Measurements from ENCODE around the gene CTNND2.

Gene CTNND2

DNA sequence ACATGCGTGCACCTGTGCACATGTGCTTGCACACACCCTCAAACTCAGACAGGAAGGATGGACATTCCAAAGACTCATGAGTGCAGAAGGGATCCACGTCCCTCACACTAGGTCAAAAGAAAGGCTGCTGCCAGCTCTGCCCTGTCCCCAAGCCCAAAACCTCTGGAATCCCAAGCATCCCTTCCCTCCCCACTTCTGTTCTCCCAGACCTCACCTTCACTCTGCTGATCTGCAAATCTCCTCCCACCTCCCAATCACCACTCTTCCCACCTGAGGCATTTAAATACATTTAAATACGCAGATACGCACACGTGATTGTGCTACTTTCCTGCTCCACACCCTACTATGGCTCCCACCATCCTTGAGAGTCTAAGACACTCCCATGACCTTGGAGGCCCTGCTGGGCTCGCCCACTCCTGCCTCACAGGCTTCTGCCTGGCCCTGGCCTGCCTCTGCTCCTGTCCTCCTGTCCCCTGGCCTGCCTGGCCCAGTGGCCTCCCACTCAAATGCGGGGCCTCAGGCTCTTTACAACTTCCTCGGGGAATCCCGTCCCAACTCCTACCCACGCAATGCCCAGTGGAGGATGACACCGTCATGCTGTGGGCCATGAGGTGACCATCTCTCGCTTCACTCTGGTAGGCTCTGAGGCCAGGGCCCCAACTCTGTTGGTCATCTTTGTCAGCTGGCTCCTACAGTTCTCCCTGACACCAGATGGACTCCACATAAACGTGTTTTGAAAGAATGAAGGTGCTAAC is 664.8 kb downstream of the CTNND2 start:
- FAIRE-seq, result no peak

DNA sequence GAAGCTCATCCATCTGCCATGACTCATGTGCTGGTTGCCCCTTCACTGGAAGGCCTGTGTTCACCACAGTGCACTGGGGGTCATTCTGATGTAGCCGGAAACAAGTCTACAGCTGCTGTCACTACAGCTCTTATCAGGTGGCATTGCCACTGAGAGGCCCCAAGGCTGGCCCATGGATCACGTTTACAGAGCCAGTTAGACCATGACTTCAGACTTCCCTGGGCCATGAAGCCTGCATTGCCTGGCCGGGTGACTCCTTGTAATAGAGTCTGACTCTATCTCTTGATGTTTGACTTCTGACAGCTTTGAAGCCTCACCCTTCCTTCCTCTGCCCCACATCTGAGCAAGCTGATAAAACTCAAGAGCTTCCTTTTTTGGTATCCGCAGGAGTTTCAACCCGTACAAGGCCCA is 669.7 kb downstream of the CTNND2 start:
- FAIRE-seq, result no peak

DNA sequence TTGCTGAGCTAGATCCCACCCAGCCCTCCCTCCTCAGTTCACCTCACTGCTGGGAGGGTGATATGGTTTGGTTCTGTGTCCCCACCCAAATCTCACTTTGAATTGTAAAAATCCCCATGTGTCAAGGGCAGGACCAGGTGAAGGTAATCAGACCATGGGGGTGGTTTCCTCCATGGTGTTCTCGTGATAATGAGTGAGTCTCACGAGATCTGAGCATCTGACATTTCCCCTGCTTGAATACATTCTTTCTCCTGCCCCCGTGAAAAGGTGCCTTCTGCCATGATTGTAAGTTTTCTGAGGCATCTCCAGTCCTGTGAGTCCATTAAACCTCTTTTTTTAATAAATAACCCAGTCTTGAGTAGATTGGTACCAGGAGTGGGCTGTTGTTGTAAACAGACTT is 673.4 kb downstream of the CTNND2 start:
- no peak for FAIRE-seq

DNA sequence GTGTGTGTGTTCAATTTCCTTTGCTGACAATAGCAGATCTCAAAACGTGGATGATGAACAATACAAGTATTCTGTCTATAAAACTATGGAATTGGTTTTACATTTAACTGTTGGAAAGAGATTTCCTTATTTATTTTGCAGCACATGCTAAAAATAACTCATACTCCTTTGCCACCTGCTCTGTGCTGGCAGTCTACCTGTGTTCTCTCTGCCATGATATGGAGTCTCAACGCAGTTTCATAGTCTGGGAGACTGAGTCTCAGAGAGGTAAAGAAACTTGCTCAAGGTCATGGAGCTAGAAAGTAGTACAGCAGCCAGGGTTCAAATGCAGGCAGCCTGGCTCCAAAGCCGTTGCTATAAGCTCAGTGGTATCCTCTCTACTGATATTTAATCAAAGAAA is 677.2 kb downstream of the CTNND2 start:
- FAIRE-seq, result no peak

DNA sequence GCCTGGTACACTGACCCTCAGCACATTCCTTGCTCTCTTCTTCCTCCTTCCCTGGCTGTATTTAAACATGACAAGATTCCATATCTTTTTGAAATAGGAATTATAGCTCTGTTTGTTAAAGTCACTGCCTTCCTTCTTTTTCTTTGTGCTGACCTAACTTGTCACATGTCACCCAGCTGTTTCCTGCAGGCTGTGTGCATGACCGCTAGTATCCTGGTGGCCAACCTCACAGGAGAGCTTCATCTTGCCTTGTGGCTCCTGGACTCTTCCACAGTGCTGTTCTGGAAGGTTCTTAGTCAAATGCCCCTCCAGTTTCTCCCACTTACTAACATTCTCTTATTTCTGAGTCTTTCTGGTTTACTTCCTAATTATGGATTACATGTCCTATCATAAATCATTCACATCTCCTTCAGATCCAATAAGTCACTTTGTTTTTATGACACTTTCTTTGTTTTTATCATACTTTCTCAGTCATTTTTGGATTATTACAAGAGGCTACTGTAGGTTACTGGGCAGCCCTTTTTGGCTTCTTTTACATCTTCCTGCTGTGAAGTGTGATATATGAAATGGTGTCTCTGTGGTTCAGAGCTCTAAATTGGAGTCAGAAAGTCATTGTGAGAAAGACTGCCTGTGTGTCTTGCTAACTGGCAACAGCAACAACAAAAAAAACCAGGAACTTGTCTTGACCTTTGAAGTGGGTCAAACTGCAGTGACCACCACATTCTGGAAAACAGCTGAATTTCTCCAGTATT is 679.6 kb downstream of the CTNND2 start:
- no peak for FAIRE-seq

DNA sequence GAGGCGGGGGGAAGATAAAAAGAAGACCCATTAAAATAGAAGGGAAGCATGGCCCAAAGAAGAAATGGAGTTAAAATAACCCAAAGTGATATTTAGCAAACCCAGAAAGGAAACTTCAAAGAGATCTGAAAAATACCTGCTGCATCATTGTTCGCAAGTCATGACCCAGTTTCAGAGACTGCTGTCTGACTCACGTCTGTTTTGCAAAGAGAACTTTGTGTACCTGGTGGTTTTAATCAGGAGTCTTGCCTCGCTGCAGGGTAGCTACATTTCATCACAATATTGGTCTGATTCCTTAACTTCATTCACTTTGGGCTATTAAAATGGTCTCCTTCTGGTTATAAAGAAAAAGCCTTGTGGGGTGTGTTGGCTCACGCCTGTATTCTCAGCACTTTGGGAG is 682.1 kb downstream of the CTNND2 start:
- FAIRE-seq, result no peak

DNA sequence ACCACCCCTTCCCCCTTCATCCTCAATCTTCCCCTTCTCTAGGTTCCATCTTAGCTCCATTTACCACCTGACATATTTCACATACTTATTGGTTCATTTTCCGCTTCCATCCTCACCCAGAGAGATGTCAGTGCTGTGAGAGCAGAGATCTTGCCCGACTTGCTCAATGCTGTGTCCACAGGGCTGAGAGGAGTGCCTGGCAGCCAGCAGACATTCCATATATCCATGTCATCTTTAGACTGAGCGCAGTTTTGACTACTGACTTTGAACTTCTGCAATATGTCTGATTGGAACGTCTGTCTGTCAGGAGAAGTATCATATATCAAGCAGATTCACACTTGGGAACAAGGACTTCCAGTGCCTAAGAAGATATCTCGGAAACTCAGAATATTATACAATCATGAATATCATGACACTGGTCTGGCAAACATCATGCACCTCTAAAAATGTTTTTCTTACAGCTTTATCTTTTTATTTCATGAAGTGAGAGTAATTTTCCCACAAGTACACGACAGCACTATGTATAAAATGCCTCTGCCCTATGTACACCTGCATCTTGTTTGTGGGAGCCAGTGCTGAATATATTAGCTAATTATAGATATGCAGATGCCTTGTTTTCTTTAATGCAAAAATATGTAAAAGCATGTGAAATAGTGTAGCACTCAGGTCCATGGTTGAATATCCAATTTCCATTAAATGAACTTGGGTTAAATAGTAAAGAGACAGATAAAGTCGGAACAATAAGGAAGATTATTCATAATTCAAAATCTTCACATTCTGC is 689.2 kb downstream of the CTNND2 start:
- FAIRE-seq, result no peak

DNA sequence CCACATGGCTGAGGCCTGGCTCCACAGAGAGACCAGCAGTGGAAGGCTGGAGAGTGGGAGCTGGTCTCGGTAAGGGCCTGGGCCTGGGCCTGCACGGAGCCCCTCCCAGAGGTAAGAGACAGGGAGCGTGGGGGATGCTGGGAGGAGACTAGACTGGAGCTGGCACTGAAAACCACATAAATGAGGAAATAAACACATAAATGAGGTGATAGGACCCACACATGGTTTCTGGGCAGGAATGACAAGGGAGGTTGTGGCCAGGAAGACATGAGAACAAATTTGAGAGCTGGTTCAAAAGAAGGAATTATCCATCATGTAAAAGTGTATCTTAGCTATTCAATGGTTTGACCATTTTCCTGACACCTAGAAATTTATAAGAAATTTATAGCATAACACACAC is 691.5 kb downstream of the CTNND2 start:
- no peak for FAIRE-seq

DNA sequence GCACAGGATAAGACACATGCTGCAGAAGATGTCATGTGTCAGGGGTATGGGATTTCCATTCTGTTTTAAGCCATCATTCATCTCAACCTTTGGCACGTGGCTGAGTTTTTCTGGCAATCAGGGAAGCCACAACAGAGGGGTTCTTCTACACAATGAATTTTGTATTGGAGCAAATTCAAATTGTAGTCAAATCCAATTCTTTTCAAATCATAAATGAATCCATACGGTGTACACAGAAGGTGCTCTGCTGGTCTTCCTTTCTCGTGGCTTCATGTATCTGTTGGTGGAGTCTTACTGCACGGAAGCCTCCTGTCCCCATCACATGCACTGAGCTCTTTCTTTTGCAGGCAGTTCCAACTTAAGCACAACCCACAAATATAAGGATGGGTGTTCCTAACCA is 706.5 kb downstream of the CTNND2 start:
- no peak for FAIRE-seq

DNA sequence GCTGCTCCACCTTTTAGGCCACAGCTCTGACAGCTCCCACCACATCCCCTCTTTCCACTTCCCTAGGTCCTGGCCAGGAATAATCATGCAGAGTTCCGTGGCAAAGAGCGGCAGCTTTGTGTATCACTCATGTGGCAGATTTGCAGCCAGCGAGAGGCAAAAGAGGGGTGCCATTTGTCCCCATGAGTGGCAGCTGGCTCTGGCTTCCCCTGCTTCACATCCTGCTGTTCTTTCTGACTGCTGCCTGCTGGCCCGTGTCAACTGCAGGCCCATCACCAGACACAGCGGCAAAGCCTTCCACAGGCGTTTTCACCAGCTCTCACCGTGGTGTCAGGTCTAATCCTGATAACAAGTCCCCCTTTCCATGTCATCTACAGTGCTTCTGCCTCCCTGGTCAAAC is 712.6 kb downstream of the CTNND2 start:
- FAIRE-seq, result no peak

DNA sequence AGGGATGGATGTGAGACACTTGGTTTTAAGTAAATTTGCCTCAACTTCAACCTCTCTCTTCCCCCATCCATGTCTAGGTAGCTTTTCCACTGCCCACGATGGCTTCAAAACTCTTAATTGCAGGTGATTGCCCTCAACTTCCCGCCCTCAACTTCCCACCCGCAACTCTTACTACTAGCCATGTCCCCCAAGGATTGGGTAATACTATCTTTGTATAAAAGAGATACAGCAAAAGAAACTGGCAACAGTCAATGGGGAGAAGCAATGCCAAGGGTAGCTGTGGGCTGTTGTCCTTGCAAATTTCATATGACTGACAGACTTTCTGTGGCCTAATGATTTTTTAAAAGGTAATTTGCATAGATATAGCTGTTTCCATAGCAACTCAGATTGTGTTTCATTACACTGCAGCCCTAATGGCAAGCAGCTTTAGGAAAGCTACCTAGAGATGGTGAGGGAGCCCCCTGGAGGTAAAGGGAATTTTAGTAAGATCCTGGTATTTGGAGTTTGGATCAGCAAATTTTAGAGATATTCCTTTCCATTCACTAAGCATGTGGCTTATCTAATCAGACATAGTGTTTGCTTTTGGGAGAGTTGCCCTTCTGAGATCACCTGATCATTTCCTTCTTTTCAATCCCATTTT is 721.7 kb downstream of the CTNND2 start:
- FAIRE-seq, result no peak

DNA sequence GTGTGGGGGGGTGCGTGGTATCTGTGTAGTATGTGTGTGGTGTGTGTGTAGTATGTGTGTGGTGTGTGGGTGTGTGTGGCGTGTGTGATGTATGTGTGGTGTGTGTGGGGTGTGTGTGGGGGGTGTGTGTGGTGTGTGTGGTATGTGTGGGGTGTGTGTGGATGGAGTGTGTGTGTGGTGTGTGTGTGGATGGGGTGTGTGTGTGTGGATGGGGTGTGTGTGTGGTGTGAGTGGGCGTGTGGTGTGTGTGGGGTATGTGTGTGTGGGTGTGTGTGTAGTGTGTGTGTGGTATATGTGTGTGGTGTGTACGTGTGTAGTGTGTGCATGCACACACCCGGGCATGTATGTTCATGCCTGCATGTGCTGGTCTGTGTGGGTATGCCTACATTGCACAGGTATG is 722.3 kb downstream of the CTNND2 start:
- FAIRE-seq, result no peak

DNA sequence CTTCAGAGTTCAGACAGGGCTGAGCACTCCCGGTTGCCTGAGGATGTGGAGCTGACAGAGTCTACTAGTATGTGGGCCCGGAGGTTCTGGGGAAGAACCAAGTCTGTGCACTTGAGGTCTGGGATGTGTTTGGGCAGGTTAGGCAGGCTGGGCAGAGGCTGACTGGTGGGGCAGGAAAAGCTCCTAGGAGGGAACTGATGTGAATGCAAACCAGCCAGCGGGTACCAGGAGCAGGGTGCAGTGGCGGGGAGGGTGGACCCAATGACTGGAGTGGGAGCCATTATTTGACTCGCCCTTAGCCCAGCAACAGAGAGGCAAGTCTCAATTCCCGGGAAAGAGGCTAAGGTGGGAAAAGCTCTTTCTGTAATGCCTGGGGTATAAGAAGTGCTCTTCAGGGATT is 723.4 kb downstream of the CTNND2 start:
- no peak for FAIRE-seq

DNA sequence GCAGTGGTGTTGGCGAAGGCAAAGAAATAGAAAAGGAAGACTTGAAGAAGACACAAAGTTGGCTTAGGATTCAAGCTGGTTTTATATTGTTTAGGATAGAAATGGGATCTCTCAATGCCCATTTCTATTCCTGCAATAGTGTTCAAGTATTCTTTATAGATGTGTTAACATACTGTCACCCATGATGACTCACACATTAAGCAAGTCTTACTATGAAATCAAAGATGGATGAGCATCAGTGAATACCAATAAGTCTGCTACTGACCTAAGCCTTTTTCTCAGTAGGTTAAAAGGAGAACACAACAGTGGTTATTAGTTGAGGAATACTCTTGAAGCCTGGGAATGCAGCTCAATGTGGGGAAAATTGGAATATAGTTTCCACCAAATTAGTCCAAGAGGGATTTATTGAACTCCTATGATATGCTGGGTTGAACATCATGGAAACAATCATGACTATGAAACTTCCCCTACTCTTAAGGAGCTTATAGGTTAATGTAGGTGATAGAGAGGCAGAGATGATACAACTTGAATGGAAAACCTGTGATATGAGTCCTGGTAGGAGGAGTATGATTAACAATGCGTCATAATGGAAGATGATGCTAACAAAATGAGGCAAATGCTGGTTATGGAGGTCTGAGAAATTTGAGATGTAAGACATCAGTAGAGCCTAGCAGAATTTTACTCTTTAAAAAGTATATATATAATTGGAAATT is 726.1 kb downstream of the CTNND2 start:
- FAIRE-seq, result no peak

DNA sequence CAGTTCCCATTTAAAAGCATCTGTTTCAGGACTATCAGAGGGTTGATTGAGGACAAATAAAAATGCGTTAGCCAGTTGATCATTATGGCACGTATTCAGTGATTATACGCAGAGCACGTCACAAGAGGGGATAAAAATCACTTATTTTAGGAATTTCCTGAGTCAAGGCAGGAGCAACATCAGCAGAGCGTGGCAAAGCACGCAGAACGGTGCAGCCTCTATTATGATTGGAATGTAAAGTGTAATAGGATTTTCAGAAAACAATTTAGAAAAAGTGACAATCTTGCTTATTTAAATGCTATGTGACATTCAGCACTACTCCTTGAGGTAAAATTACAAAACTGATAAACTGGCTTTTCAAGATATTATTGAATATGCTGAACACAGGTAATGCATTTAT is 729.7 kb downstream of the CTNND2 start:
- no peak for FAIRE-seq

DNA sequence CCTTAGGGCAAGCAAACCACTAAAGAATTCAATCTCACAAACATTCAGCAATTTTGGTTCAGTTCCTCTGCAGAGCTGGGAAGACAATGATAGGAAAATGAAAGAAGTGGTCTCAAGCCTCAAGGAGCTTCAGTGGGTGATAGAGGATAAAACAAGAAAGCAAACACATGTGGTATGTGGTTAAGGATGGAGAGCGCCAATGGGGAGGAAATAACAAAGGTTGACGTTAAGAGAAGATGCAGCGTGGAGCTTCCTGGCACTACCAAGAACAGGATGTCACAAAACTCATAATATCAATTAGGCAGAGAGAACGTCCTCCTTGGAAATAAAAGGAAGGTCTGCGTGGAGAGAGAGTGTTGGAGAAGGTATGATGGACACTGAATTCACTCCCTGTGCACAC is 731.8 kb downstream of the CTNND2 start:
- FAIRE-seq, result no peak

DNA sequence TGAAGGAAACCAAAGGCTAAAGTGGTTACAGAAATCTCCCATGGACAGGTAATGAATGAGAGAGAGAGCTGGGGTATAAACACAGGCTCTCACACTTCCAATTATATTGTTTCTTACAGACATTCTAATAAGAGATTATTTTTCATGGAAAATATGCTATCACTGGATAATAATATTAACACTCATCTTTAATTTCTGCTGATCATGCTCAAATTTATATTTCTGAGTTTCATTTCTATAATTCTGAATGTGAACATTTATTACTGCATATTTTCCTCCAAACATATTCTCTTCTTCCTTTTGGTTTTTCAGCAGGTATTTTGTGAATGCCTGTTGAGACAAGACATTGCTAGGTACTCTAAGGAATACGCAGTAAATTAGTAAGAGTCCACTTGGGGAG is 733.0 kb downstream of the CTNND2 start:
- no peak for FAIRE-seq

DNA sequence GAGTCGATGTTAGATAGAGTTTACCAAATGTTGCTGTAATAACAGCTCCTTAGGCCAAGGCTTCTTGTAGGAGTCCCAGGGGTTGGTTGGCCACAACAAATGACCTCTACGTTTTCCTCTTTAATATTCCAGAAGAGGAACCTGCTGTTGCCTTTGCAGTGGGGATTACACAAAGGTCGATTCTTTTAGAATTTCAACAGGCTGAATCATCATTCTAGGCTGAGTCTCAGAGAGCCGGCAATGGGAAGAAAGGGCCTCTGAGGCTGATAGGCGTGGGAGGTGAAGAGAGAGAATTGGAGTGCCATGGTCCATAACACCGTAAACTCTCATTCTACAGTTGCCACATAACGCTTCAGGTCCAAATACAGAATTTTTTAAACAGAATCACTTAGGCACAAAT is 737.3 kb downstream of the CTNND2 start:
- FAIRE-seq, result no peak

DNA sequence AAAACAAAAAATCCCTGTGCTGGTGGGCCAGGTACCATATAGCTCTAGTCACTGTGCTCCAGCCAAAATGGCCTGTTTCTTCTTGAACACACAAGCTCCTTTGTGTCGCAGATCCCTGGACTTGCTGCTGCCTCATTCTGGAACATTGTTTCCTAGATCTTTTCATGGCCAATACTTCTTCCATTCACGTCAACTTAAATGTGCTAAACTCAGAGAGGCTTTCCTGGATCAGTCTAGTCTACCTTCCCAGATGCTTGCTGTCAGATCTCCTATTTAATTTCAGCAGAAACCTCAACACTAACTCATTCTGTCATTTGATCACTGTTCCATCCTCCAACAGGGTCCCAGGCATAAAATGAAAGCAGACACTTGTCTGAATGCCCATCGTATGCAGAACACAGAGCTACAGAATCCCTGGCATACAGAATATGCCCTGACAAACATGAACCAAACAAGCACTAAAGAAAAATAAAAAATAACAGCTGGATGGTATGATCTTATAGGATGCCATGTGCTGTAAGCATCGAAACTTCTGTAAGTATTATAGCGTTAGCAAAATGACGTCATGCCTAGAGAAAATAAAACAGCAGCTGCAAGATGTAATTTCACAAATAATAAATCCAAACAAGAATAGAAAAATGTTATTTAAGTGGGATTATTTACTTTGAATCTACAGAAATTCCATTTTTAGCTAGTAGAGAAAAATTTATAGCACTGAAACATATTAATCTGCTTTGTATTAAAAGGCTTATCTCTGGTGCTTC is 739.5 kb downstream of the CTNND2 start:
- FAIRE-seq, result no peak

DNA sequence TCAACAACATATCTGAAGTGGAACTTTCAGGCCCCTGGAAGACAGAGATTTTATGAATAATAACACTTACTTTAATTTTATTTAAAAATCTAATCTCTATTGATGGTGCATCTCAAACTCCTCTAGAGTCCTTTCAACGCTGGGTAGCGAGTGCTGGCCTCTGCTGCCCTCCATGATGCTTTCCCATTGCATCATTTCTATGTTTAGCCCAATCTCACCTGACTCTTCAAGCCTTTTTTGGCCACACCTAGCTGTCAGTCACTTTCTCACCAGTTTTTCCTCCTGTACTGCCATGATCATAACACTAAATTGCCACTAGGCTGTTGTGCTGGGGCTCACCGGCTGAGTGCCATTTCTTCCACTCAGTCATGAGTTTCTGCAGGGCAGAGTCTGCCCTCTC is 747.1 kb downstream of the CTNND2 start:
- FAIRE-seq, result no peak

DNA sequence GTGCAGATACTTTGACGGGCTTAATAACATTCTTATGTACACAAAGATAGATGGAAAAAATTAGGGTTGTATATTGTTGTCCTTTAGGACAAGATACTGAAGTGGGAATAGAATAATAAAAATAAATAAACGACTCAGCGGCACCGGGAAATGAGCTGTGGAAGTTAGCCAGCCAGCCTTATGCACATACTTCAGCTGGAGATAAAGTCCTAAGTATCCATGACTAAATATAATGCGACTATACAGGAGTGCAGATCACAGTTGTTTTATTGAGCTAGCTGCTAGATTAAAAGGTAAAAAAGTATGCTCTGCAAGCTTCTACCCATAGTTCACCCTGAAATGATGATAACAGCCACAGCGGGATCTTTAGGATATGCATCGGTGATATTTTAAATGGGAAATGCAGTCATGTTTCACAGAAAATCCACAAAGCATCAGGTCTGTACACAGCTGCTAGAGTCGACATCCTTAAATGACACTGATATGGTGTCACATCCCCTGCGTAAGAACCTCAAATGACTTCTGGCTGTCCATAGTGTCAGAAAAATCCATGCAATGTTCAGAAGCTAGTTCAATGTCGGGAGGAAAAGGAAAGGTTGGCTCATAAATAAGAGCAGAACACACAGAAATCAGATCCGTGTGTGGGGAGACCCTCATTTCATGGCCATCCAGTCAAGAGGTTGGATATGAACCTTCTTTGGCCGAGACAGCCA is 750.4 kb downstream of the CTNND2 start:
- FAIRE-seq, result no peak
